NCI-H2171 (cell line): Measurements from ENCODE around the gene IL10RB.
"Not testable (repeated sequence)": the region's sequence is repeated elsewhere in the genome, so short reads cannot be mapped to it uniquely, and the experiment has no call there.

Source experiments
- DNase-seq: peaks from one replicate; lab custom pipeline; 2025; lab: John Stamatoyannopoulos, UW

Gene IL10RB

GRCh38 chr21:33241846-33242245, 24.3 kb upstream of the IL10RB start:
- no peak for DNase-seq

GRCh38 chr21:33242846-33243245, 23.3 kb upstream of the IL10RB start:
- DNase-seq = not testable (repeated sequence)

- no peak for DNase-seq
These were observed 21.9 kb upstream of the IL10RB start for GRCh38 chr21:33244082-33244778.

- DNase-seq = no peak
These were observed 21.4 kb upstream of the IL10RB start for GRCh38 chr21:33244779-33245105.

GRCh38 chr21:33245289-33245918, 20.8 kb upstream of the IL10RB start:
- no peak for DNase-seq

- no peak for DNase-seq
These were observed 19.7 kb upstream of the IL10RB start for GRCh38 chr21:33246506-33246905.

GRCh38 chr21:33246963-33247362, 19.2 kb upstream of the IL10RB start:
- no peak for DNase-seq

- peak; percentile 68 for DNase-seq
These were observed 18.6 kb upstream of the IL10RB start for GRCh38 chr21:33247599-33247998.

- no peak for DNase-seq
These were observed 16.7 kb upstream of the IL10RB start for GRCh38 chr21:33249331-33250002.

- DNase-seq = no peak
These were observed 15.0 kb upstream of the IL10RB start for GRCh38 chr21:33251119-33251518.

- not testable (repeated sequence) for DNase-seq
These were observed 12.8 kb upstream of the IL10RB start for GRCh38 chr21:33253382-33253781.

- no peak for DNase-seq
These were observed 11.4 kb upstream of the IL10RB start for GRCh38 chr21:33254766-33255165.

GRCh38 chr21:33255404-33255803, 10.8 kb upstream of the IL10RB start:
- no peak for DNase-seq

- DNase-seq = no peak
These were observed 10.1 kb upstream of the IL10RB start for GRCh38 chr21:33256019-33256418.

GRCh38 chr21:33257094-33257803, 8.9 kb upstream of the IL10RB start:
- DNase-seq = no peak

GRCh38 chr21:33258475-33258874, 7.7 kb upstream of the IL10RB start:
- DNase-seq = no peak

- DNase-seq = no peak
These were observed 6.7 kb upstream of the IL10RB start for GRCh38 chr21:33259428-33259827.

GRCh38 chr21:33259995-33260394, 6.2 kb upstream of the IL10RB start:
- DNase-seq = no peak

GRCh38 chr21:33261635-33262034, 4.5 kb upstream of the IL10RB start:
- no peak for DNase-seq

GRCh38 chr21:33262921-33263320, 3.2 kb upstream of the IL10RB start:
- DNase-seq = no peak

GRCh38 chr21:33264561-33264960, 1.6 kb upstream of the IL10RB start:
- DNase-seq = no peak

- no peak for DNase-seq
These were observed 510 bp upstream of the IL10RB start for GRCh38 chr21:33265664-33266049.

- no peak for DNase-seq
These were observed 595 bp downstream of the IL10RB start for GRCh38 chr21:33266789-33267135.
